Measurements from ENCODE around the gene SHROOM2. TPM values are rescaled to one million over a fixed set of nuclear protein-coding genes. Genes with fewer than 3 reads are reported as not detected.

Gene SHROOM2
- total RNA-seq, 1 experiment from 2014 or later, result 22.9 TPM

DNA sequence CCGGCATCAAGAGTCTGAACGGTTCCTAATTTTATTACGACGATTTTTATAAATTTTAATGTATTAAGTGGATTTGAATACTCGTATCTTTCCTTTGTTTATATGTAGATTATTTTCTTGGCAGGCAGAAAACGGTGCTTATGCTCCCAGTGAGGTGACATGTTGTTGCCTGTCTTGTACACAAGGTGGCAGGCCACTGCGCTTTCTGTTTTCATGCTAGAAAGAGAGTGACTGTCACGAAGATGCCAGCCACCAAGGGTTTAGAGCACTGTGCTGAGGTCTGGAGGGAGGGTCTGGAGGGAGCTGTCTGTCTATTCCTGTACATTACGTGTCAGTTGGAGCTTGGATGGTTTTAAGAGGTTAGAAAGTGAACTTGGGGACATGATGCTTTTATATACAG, 87.7 kb downstream of the SHROOM2 start:
- Histone ChIP-seq H3K27me3 (ENCODE audit: control insufficient read depth, insufficient read depth, low read length) (no peaks in the 10 kb centered on the region), H3K4me3 (ENCODE audit: insufficient read depth, low read depth, low read length) (no peak overlapping the region), H3K36me3 (replicated peaks; ENCODE audit: control insufficient read depth, insufficient read depth, low read length) (no peaks in the 10 kb centered on the region)
- DNase-seq, result peak; percentile 70

DNA sequence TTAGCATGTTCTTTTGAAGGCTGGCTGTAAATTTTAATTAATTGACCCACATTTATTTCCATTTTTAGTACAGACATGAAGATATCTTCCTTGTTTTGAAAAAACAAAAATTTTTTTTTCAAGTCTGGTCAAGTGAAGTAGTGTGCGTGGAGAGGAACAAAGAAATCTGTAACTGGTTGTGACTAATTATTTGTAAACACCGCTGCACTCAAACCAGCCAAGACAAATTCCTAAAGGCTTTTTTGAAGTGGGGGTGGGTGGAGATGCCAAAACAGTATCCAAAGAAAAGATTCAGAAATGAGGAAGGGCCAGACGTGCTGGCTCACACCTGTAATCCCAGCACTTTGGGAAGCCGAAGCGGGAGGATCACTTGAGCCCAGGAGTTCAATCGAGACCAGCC, 88.3 kb downstream of the SHROOM2 start:
- Histone ChIP-seq H3K4me3 (ENCODE audit: insufficient read depth, low read depth, low read length) (no peak overlapping the region), H3K36me3 (replicated peaks; ENCODE audit: control insufficient read depth, insufficient read depth, low read length) (no peaks in the 10 kb centered on the region), H3K27me3 (ENCODE audit: control insufficient read depth, insufficient read depth, low read length) (no peaks in the 10 kb centered on the region)
- DNase-seq, result no peak

DNA sequence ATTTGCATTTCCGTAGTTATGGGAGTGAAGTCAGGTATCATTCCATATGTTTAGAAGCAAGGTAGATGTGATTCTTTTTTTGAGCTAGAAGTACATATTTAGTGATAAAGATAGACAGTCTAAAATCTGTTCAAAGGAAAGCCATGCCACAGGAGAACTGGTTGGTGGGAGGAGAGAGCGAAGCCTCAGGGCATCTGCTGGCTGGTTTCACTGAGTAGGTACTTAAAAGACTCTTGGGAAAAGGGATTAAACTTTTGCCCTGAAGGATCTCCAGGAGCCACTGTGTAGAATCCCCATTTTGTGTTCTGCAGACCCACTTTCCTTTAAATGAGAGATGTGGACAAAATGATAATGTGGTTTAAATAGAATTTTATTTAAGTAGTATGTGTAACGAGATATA, 89.6 kb downstream of the SHROOM2 start:
- Histone ChIP-seq H3K4me3 (ENCODE audit: insufficient read depth, low read depth, low read length) (no peak overlapping the region), H3K36me3 (replicated peaks; ENCODE audit: control insufficient read depth, insufficient read depth, low read length) (no peaks in the 10 kb centered on the region), H3K27me3 (ENCODE audit: control insufficient read depth, insufficient read depth, low read length) (no peaks in the 10 kb centered on the region)
- DNase-seq, result no peak

DNA sequence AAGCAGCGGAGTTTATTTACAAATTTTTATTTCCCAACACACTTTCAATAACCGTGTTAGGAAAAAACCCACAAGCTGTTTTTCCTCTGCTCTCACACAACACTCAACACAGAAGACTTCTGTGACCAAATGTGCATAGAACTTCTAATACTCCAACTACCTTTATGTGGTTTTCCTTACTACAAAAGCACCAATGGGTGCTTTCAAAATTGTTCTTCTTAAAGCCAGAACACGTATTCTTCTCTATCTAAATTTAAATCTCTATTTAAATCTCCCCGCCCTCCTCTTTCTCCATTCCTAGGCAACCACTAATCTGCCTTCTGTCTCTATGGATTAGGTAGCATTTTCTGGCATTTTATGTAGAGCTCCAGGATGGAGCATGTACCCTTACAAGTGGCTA, 90.0 kb downstream of the SHROOM2 start:
- no peak overlapping the region for H3K4me3 ChIP-seq (ENCODE audit: insufficient read depth, low read depth, low read length)
- no peak for DNase-seq
- no peaks in the 10 kb centered on the region for H3K36me3 ChIP-seq (replicated peaks; ENCODE audit: control insufficient read depth, insufficient read depth, low read length)
- H3K27me3 ChIP-seq (ENCODE audit: control insufficient read depth, insufficient read depth, low read length), result no peaks in the 10 kb centered on the region

DNA sequence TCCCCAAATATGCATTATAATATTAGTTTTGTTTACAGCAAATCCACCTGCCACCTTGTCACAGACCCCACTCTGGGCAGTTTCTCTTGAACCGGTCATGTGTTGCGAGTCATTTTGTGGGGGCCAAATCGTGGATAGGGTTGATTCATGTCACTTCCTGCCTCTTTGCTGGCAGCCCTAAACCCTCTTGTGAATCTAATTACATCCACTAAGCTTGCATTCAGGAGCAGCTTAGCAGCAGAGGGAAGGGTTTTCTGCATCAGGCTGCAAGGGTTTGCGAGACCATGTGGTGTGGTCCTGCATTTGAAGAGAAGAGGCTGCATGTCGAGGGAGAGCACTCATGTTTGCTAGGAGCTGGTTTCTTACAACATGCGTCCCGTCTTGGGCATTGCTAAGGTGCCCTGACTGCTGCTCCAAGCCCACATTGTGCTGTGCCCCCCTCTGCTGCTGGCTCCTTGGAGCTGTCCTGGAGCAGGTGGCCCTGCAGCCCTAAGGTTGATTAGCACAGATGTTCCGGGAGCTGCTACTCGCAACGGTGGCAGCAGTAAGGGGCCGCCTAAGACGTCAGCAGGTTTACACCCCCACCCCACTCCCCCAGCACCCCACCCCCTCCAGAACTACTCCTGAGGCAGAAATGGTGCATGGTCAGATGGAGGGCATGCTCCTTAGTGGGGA, 92.1 kb downstream of the SHROOM2 start:
- Histone ChIP-seq H3K27me3 (ENCODE audit: control insufficient read depth, insufficient read depth, low read length) (no peaks in the 10 kb centered on the region), H3K36me3 (replicated peaks; ENCODE audit: control insufficient read depth, insufficient read depth, low read length) (no peaks in the 10 kb centered on the region), H3K4me3 (ENCODE audit: insufficient read depth, low read depth, low read length) (no peak overlapping the region)
- DNase-seq, result no peak

DNA sequence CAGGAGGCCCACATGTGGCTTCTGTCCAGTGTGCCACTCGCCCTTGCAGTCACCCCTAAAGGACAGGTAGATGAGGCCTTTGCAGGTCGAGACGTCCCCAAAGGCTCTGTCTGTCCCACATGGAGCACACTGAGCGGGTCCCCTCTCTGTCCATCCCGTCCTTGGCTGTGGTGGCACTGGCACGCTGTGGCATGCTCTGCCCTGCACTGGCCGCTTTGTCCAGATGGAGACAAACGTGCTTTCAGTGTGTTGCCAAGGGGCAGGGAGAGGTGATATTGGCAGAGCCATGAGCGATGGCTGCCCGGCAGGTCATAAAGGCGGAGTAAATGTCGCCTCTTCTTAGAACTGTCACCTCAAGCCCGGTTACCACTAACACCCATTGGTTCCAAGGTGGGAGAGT, 94.0 kb downstream of the SHROOM2 start:
- Histone ChIP-seq H3K36me3 (replicated peaks; ENCODE audit: control insufficient read depth, insufficient read depth, low read length) (no peaks in the 10 kb centered on the region), H3K4me3 (ENCODE audit: insufficient read depth, low read depth, low read length) (no peak overlapping the region), H3K27me3 (ENCODE audit: control insufficient read depth, insufficient read depth, low read length) (no peaks in the 10 kb centered on the region)
- no peak for DNase-seq

DNA sequence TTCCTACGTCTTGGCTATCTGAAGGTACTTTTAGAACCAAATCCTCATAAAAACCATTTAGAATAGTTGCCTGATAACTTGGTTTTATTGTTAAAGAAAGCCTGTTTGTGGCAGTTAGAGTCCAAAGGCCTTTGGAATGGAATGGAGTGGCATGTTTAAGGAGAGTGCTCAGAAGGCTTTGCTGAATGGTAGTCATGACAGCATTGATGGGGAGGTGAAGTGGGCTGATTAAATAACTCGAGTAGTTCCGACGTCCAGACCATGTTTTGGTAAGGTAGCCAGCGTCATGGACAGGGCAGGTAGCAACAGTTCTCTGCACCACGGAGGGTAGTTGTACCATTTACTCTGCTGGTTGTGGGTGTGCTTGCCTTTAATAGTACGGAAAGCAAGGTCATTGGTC, 94.6 kb downstream of the SHROOM2 start:
- Histone ChIP-seq H3K27me3 (ENCODE audit: control insufficient read depth, insufficient read depth, low read length) (no peaks in the 10 kb centered on the region), H3K36me3 (replicated peaks; ENCODE audit: control insufficient read depth, insufficient read depth, low read length) (no peaks in the 10 kb centered on the region), H3K4me3 (ENCODE audit: insufficient read depth, low read depth, low read length) (no peak overlapping the region)
- DNase-seq, result no peak

DNA sequence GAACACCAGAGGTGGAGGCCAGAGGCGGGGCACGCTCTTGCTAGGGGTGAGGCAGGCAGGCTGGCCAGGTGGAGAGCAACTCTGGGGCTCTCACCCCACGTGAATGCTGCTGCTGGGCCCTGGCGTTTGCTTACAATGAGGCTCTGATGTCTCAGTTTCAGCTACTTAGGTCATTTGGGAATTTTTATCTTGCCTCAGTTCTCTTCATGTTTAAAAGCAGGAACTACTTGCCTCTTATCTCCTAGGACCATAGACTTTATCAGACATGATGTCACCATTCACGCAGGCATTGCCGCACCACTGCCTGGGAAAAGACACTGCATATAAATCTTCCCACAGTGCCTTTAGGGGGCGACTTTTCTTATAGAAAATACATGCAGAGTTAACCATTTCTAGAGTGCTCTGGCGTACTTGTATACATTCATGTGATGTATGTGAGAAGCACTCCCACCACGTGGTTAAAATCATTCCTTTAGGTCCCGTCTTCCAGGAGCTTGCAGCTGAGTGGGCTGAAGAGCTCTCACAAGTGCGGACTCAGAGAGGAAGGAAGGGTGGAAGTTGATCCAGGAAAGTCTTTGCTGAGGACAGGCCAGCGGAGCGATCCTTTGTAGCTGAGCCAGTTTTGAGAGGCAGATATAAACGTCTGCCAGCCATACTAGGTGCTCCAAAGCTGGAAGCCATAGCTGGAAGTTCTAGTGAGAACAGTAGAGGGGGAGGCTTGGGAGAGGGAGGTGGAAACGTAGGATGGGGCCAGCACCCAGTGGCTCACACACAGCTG, 96.6 kb downstream of the SHROOM2 start:
- DNase-seq, result no peak
- H3K36me3 ChIP-seq (replicated peaks; ENCODE audit: control insufficient read depth, insufficient read depth, low read length), result no peaks in the 10 kb centered on the region
- H3K27me3 ChIP-seq (ENCODE audit: control insufficient read depth, insufficient read depth, low read length), result no peaks in the 10 kb centered on the region
- no peak overlapping the region for H3K4me3 ChIP-seq (ENCODE audit: insufficient read depth, low read depth, low read length)

DNA sequence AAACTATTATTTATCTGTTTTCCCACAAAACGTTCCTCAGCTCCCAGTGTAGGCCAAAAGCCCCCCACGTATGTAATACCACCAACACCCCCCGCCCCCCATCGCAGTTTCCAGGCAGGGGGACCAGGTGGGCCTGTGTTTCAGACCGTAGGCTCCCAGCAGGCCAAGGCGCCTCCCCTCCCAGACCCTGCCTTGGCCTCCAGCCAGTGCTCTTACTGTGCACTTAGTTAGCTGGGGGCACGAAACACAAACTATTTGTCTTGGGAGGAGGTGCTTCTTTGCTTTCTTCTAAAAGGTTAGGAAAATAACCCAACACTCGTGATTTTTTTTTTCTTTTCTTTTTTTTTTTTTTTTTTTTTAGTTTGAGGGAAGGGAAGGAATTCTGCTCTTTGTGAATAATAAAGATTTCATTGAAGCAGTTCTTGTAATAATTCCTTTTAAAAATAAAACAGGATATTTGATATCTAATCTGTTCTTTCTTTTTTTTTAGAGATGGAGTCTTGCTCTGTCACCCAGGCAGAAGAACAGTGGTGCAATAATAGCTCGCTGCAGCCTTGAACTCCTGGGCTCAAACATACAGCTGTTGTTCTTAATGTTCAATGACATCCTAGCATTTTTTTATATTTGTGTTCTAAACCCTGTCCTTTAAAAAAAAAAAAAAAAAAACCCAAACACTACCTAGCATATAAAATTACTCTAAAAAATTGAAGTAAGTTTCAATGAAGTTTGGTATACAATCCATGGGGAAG, 98.0 kb downstream of the SHROOM2 start:
- DNase-seq, result no peak

DNA sequence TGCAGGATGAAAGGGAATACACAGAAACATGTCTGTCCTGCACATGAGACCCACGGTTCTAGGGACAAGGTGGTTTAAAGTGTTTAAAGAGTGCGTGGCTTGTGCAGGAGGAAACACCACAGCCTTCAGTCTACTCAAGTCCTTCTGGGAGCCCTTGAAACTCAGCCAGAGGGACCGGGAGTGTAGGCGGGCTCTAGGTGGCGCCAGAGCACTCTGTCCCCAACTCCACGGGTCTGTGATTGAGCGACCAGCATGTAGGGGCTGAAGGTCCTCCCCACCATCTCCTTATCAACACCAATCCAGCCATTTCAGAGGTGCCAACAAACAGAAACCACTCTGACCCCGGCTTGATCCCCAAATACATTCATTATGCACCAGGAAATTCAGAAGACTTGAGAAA, 98.9 kb downstream of the SHROOM2 start:
- Histone ChIP-seq H3K4me3 (ENCODE audit: insufficient read depth, low read depth, low read length) (no peak overlapping the region), H3K36me3 (replicated peaks; ENCODE audit: control insufficient read depth, insufficient read depth, low read length) (no peaks in the 10 kb centered on the region)
- DNase-seq, result peak; percentile 91

More for the DNA sequence above, 98.0 kb downstream of the SHROOM2 start:
- Histone ChIP-seq H3K36me3 (replicated peaks; ENCODE audit: control insufficient read depth, insufficient read depth, low read length) (no peaks in the 10 kb centered on the region), H3K27me3 (ENCODE audit: control insufficient read depth, insufficient read depth, low read length) (no peaks in the 10 kb centered on the region), H3K4me3 (ENCODE audit: insufficient read depth, low read depth, low read length) (no peak overlapping the region)

DNA sequence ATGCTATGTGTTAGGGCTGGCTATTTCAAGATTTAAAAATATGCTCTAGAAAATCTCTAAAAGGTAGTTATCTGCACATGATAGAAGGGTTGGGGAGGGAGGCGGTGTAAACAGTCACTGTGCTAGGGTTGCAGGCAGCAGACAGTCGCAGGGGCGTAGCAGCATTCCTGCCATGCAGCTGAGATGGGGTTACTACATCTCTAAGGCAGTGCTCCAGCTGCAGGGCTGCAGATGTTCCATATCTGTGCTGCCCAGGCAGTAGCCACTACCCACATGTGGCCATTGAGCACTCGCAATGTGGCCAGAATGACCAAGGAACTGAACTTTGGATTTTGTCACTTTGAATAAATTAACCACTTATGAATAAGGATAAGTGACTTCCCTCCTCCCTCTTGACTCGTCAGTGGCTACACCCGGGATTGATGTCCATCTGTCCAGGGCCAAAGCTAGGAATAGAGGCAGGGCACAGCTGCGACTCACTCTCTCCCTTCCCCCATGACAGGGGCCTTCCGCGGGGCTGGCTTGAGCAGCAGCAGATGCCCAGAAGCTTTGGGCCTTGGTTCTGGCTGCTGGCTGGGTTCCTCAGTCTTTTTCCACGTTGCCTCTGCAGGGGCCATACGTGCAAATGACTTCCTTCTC, 101.5 kb downstream of the SHROOM2 start:
- Histone ChIP-seq H3K36me3 (replicated peaks; ENCODE audit: control insufficient read depth, insufficient read depth, low read length) (no peaks in the 10 kb centered on the region), H3K4me3 (ENCODE audit: insufficient read depth, low read depth, low read length) (no peak overlapping the region), H3K27me3 (ENCODE audit: control insufficient read depth, insufficient read depth, low read length) (no peaks in the 10 kb centered on the region)
- no peak for DNase-seq

More for the DNA sequence above, 98.9 kb downstream of the SHROOM2 start:
- H3K27me3 ChIP-seq (ENCODE audit: control insufficient read depth, insufficient read depth, low read length), result no peaks in the 10 kb centered on the region

DNA sequence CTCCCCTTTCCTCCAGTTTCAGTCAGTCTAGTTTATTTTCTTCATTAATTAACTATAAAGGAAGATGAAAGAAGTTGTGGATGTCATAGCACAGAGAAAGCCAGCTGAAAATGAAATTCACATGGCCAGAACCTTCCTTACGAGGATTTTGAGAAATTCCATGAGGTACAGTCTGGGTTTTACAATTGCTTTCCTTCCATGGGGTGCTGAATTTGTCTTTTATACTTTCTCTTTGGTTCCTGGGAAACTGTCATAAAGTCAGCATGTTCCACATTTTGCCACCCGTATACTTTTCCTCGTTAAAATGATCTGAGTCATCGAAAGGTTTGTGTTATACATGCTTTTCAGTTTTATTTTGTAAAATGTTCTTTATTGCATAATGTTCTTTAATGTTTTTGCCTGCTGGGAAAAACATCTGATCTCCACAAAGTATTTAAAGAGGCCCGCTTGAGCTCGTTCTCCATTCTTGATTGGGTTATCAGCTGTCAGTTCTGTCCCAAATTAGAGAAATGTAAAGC, 102.8 kb downstream of the SHROOM2 start:
- Histone ChIP-seq H3K27me3 (ENCODE audit: control insufficient read depth, insufficient read depth, low read length) (no peaks in the 10 kb centered on the region), H3K4me3 (ENCODE audit: insufficient read depth, low read depth, low read length) (no peak overlapping the region), H3K36me3 (replicated peaks; ENCODE audit: control insufficient read depth, insufficient read depth, low read length) (no peaks in the 10 kb centered on the region)
- no peak for DNase-seq

DNA sequence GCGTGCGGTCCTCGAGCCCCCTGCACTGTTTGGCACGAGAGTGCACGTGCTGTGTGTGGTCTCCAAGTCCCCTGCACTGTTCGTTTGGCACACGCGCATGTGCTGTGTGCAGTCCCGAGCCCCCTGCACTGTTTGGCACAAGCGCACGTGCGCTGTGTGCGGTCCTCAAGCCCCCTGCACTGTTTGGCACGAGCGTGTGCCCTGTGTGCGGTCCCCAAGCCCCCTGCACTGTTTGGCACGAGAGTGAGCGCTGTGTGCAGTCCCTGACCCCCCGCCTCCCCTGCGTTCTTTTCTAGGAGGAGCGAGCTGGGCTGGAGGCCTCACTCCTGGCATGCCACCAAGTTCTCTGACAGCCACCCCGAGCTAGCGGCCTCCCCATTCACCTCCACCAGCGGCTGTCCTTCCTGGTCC, 104.5 kb downstream of the SHROOM2 start:
- H3K27me3 ChIP-seq (ENCODE audit: control insufficient read depth, insufficient read depth, low read length), result no peaks in the 10 kb centered on the region
- no peaks in the 10 kb centered on the region; the same call in 1 of the 2 replicates for H3K36me3 ChIP-seq (replicated peaks; ENCODE audit: control insufficient read depth, insufficient read depth, low read length)
- no peak for DNase-seq
- H3K4me3 ChIP-seq (ENCODE audit: insufficient read depth, low read depth, low read length), result no peak overlapping the region

DNA sequence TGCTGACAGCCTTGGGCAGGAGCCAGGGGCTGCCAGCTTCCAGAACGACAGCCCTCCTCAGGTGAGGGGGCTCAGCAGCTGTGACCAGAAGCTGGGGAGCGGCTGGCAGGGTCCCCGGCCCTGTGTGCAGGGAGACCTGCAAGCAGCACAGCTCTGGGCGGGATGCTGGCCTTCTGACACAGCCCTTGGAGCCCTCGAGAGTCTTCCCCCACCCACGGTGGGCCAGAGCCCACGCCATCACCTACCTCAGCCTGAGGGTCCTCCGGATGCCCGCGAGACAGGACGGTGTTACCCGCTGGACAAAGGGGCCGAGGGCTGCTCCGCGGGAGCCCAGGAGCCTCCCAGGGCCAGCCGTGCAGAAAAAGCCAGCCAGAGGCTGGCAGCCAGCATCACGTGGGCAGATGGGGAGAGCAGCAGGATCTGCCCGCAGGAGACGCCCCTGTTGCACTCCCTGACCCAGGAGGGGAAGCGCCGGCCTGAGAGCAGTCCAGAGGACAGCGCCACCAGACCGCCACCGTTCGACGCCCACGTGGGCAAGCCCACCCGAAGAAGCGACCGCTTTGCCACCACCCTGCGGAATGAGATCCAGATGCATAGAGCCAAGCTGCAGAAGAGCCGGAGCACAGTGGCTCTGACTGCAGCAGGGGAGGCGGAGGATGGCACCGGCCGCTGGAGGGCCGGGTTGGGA, 109.1 kb downstream of the SHROOM2 start:
- DNase-seq, result no peak
- Histone ChIP-seq H3K36me3 (replicated peaks; ENCODE audit: control insufficient read depth, insufficient read depth, low read length) (no peaks in the 10 kb centered on the region; the same call in 1 of the 2 replicates), H3K27me3 (ENCODE audit: control insufficient read depth, insufficient read depth, low read length) (no peaks in the 10 kb centered on the region), H3K4me3 (ENCODE audit: insufficient read depth, low read depth, low read length) (no peak overlapping the region)
